HG02973 (cell line): ENCODE measurements around the gene PAPSS2.
"Not testable (repeated sequence)": the region's sequence is repeated elsewhere in the genome, so short reads cannot be mapped to it uniquely, and the experiment has no call there.

Experiments
- ATAC-seq: cut with Tn5 transposase; IDR thresholded peaks from one replicate; pipeline ENCODE4 v1.9.1; 2021; ENCODE audit warnings: moderate library complexity; ENCODE audit not compliant: unreplicated experiment

The PAPSS2 gene

GRCh38 chr10:87702260-87702972 lies 42.7 kb downstream of the PAPSS2 start:
- ATAC-seq: no peak

GRCh38 chr10:87702973-87703294 lies 43.3 kb downstream of the PAPSS2 start:
- ATAC-seq: no peak

DNA sequence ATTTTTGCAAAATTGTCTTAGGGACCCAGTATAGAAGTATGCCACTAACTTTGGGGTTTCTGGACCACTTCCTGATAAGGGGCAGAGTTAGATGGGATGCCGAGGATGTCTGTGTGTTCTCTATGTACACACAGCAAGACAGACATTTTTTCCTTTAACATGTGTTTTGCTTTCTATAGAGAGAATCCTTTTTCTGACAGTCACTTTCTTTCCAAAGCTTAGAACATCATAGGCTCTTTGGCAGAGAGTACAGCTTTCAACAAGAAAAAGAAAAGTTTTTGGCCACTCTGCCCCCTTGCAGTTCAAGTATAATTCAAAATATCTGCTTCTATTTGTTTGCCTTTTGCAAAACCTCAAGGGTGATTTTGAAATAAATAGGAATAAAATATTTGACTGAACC lies 44.1 kb downstream of the PAPSS2 start:
- ATAC-seq: no peak

- no peak for ATAC-seq
Measured at GRCh38 chr10:87705339-87705738, 45.7 kb downstream of the PAPSS2 start.

- no peak for ATAC-seq
Measured at GRCh38 chr10:87706731-87707130, 47.1 kb downstream of the PAPSS2 start.

GRCh38 chr10:87707254-87707653 lies 47.6 kb downstream of the PAPSS2 start:
- ATAC-seq: no peak

- ATAC-seq: no peak
Measured at GRCh38 chr10:87712913-87713616, 53.4 kb downstream of the PAPSS2 start.

DNA sequence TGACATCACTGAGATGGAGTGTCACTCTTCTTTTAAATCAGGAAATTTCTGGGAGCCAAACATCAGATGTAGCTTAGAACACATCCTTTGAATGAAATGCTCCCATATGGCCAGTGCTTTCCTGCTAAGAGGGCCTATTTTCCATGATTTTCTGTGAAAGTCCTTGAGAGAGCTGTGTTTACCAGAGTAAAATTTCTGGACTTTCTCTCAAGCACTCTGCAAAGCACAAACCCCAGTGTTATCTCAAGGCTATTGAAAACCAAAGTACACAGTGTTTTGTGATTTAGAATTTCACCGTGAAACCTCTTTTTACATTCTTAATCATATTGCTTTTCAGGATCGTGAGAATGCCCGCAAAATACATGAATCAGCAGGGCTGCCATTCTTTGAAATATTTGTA lies 54.0 kb downstream of the PAPSS2 start:
- no peak for ATAC-seq

GRCh38 chr10:87715552-87716347 lies 56.1 kb downstream of the PAPSS2 start:
- ATAC-seq: no peak

GRCh38 chr10:87716348-87716670 lies 56.6 kb downstream of the PAPSS2 start:
- ATAC-seq: no peak

DNA sequence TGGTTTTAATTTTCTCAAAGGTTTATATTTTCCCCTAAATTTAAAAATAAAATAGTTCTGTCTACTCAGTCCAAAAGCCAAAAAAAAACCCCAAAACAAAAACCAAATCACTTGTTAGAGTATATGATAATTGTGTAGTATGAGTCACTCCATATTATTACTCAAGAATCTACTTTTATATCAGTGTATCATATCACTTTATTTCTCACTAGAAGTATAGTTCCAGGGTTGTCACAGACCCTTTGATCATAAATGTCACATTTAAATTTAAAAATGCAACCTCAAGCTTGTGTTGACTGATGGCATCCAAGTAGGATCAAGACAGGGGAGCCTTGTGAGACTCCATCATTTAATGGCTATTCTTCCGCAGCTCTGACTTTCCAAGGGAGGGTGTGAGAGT lies 61.0 kb downstream of the PAPSS2 start:
- ATAC-seq: no peak

DNA sequence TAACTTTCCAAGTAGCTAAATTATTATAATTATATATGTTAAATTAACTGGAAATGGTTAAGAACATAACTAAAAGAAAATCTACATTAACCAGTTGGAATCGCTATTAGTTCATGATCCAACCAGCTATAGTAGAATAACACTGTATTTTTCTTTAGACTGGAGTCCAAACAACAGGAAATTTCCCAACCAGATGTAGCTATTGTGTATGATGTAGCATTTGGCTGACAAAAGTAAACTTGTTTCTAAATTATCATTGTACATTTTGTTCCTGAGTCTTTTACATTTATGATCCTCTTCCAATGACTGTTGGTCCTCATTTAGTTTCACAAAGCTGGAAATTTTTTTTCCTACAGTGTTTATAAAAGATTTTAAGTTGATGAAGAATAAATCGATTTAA lies 62.1 kb downstream of the PAPSS2 start:
- ATAC-seq: no peak

DNA sequence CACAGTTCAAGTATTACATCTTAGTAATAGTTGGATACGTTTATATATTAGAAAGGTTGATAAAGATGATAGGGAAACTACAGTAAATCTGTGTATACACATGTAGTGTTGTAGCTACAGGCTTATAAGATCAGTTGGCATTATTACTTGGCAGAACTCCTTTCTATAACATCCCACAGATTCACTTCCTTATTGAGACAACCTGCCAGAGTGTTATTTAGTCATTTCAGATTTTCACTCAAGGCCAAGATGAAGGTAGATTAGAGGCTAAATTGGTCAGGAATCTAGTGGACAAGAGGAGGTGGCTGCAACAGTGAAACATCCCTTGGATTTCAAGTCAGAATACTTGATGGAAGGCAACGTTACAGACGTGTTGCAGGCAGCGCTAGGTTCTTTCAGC lies 63.0 kb downstream of the PAPSS2 start:
- no peak for ATAC-seq

DNA sequence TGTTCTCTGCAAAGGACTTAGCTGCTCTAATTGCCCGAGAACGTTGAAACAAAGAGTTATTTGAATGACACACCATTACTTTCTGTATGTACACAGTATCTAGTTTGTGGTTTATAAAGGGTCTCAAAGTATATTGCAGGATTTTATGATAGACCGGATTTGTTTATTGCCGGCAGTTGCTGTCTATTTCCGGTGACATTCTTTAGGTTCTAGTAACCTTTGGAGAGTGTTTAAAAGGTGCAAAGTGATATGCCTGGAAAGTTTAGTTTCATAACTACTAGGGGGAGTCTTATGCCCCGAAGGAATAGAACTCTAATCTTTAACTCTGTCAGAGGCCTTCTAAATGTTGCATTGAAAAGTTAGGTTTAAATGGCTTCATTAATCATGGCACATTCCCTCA lies 63.8 kb downstream of the PAPSS2 start:
- no peak for ATAC-seq

- no peak for ATAC-seq
Measured at GRCh38 chr10:87724789-87725188, 65.1 kb downstream of the PAPSS2 start.

- no peak for ATAC-seq
Measured at GRCh38 chr10:87729940-87730339, 70.3 kb downstream of the PAPSS2 start.

DNA sequence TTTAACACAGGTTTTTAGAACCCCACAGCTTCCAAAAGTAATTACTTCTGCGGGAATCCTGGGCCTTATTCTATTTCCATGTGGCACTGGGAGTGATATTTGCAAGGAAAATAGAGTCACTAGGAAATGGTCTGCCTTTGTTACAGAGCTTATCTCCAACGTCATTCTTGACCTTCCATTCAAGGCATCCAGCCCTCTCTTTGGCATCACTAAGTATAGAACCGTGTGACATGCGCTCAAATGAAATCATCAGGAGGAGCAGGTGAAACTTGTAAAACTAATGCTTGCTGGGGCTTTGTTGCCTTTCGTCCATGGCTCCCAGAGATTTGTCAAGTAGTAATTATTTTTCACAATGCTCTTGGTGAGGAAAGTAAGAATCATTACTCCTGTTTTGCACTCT lies 73.4 kb downstream of the PAPSS2 start:
- ATAC-seq: no peak

DNA sequence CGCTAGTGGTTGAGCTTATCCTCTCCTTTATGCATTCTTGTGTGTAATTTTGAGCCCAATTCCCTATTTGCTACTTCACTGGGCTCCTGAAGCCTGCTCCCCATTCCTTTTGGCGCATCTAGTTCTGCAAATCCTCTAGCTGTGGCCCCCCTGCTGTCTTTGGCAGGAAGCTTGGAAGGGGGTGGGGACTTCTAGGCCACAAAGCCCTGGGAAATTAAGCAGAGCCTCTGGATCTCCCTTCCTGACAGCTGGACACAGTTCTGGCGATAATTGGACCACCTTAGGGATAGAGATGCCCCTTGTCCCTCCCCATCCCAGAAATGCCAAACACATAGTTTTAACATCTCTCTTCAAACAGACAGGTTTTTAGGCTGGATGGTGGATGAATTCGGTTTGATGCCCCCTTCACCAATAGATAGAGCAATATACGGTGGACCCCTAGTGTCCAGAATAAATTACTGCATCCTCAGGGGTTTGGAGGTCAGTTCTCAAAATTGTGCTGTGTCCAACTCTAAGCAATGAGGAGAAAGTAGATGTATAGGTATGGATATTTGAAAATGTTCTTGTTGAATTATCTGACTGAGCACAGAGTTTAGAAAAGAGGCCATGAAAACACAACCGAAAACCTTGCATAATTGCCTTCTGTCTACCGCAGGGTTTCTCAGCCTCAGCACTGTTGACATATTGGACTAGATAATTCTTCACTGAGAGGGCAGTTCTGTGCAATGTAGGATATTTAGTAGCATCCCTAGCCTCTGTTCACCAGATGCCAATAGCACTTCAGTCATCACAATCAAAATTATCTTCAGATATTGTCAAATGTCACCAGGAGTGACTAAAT lies 75.5 kb downstream of the PAPSS2 start:
- no peak for ATAC-seq

GRCh38 chr10:87738253-87738652 lies 78.6 kb downstream of the PAPSS2 start:
- ATAC-seq: not testable (repeated sequence)

- no peak for ATAC-seq
Measured at GRCh38 chr10:87739703-87740102, 80.0 kb downstream of the PAPSS2 start.

DNA sequence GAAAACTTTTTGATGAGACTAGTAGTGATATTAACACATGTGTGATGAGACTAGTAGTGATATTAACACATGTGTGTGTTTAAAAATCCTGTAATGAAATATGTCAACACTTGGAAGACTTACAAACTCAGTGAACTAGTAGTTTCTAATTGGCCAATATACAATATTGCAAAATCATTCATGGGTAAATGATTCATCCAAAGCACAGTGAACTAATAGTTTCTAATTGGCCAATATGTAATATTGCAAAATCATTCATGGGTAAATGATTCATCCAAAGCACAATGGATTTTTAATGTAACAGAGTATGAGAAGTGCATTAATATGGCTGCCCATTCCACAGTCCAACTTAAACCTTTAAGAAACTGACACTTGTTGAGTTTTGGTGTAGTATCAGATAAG lies 80.6 kb downstream of the PAPSS2 start:
- ATAC-seq: no peak
